ENCODE results near the gene EFS.

EFS gene

GRCh38 chr14:23321572-23322547, 43.1 kb downstream of the EFS start:
- CTCF ChIA-PET = interaction anchor here (0.7 to 18.0 kb wide), 24 partner anchors 10 to 253 kb away, joined by 3 to 303 read pairs (median 4); partner anchors contain the start of genes BCL2L2, CMTM5 and SLC22A17
- POLR2A ChIA-PET = interaction anchor here (0.5 to 3.1 kb wide), 13 partner anchors 11 to 233 kb away, joined by 3 to 34 read pairs (median 6); partner anchors contain the start of genes BCL2L2, HOMEZ, PPP1R3E and SLC22A17
- no peak for DNase-seq (ENCODE audit: low read depth, low spot score)
- peak overlapping the region; percentile 82 for H3K4me3 ChIP-seq (ENCODE audit: low read depth, low read length)
- TF ChIP-seq CTCF (IDR thresholded peaks at IDR 0.05; ENCODE audit: insufficient read depth, low read length, missing control alignments) = no peak

GRCh38 chr14:23320584-23321571, 44.1 kb downstream of the EFS start, which contains the start of gene PABPN1:
TSS of gene PABPN1 (plus strand) at chr14:23321457. CDS start at chr14:23321470, 13 bp downstream.
- DNase-seq (ENCODE audit: low read depth, low spot score) = peak; percentile 99
- CTCF ChIA-PET = interaction anchor here (0.6 to 18.0 kb wide), 19 partner anchors 8 to 252 kb away, joined by 3 to 303 read pairs (median 4); partner anchors contain the start of gene CMTM5
- no peak for TF ChIP-seq CTCF (IDR thresholded peaks at IDR 0.05; ENCODE audit: insufficient read depth, low read length, missing control alignments)

GRCh38 chr14:23319746-23320583, 45.0 kb downstream of the EFS start:
- TF ChIP-seq CTCF (IDR thresholded peaks at IDR 0.05; ENCODE audit: insufficient read depth, low read length, missing control alignments) = no peak
- DNase-seq (ENCODE audit: low read depth, low spot score) = no peak
- CTCF ChIA-PET = interaction anchor here (0.8 to 18.0 kb wide), 13 partner anchors 7 to 240 kb away, joined by 3 to 303 read pairs (median 4); partner anchors contain the start of genes CMTM5 and PPP1R3E
- H3K4me3 ChIP-seq (ENCODE audit: low read depth, low read length) = peak overlapping the region; percentile 54
- POLR2A ChIA-PET = interaction anchor here (0.9 to 3.1 kb wide), 6 partner anchors 9 to 46 kb away, joined by 5 to 34 read pairs (median 20); partner anchors contain the start of genes BCL2L2, PPP1R3E and SLC22A17

More at GRCh38 chr14:23320584-23321571, 44.1 kb downstream of the EFS start, which contains the start of gene PABPN1:
- POLR2A ChIA-PET = interaction anchor here (0.9 to 3.1 kb wide), 12 partner anchors 8 to 234 kb away, joined by 3 to 34 read pairs (median 8); partner anchors contain the start of genes BCL2L2, HOMEZ, PPP1R3E and SLC22A17
- H3K4me3 ChIP-seq (ENCODE audit: low read depth, low read length) = peak within 1 kb of the TSS; percentile 82

GRCh38 chr14:23316300-23316699, 48.7 kb downstream of the EFS start:
- no peak for TF ChIP-seq CTCF (IDR thresholded peaks at IDR 0.05; ENCODE audit: insufficient read depth, low read length, missing control alignments)
- H3K4me3 ChIP-seq (ENCODE audit: low read depth, low read length) = no peak overlapping the region
- DNase-seq (ENCODE audit: low read depth, low spot score) = no peak
- ChIA-PET CTCF (interaction anchor here (5.1 kb wide), 1 partner anchor 14 kb away, joined by 30 read pairs; the partner anchor contains the start of gene PPP1R3E), POLR2A (interaction anchor here (0.6 to 1.3 kb wide), 2 partner anchors 9 to 12 kb away, joined by 3 read pairs; partner anchors contain the start of gene BCL2L2)

GRCh38 chr14:23310546-23310945, 54.4 kb downstream of the EFS start:
- no peak for DNase-seq (ENCODE audit: low read depth, low spot score)
- CTCF ChIA-PET = interaction anchor here (1.0 to 20.5 kb wide), 5 partner anchors 9 to 156 kb away, joined by 3 to 300 read pairs (median 8); partner anchors contain the start of genes HOMEZ and PPP1R3E
- no peak overlapping the region for H3K4me3 ChIP-seq (ENCODE audit: low read depth, low read length)
- POLR2A ChIA-PET = interaction anchor here (0.5 to 1.6 kb wide), 2 partner anchors 11 to 16 kb away, joined by 3 to 10 read pairs; partner anchors contain the start of gene PABPN1
- no peak for TF ChIP-seq CTCF (IDR thresholded peaks at IDR 0.05; ENCODE audit: insufficient read depth, low read length, missing control alignments)

Measured in AG04449 (cell line).